Thoracic aorta (tissue), 2 donors: ENCODE data around the gene LRRFIP1. TPM values are rescaled to one million over a fixed set of nuclear protein-coding genes. Genes with fewer than 3 reads are reported as not detected.

Source experiments
- ATAC-seq: fragments of 150-250 bp; one replicate; pipeline ENCODE4 v1.8.0; 2017; ENCODE audit warnings: low read depth; ENCODE audit not compliant: insufficient number of reproducible peaks, low FRiP score
- DNase-seq: peaks from one replicate; pipeline ENCODE4 v3.0.0-alpha.2; 2020; ENCODE audit warnings: low spot score
- H3K27ac ChIP-seq, 2 donors: fragments of 200-600 bp; sonication (generic); 1 replicate in 1 of 2; 2 replicates in 1 of 2; pipeline ENCODE4 v1.5.1; 2016; ENCODE audit warnings: mild to moderate bottlenecking in 2 of 2, moderate library complexity in 2 of 2
- H3K27me3 ChIP-seq: fragments of 200-600 bp; sonication (generic); replicated peaks from 2 replicates; pipeline ENCODE4 v1.6.0; 2016; ENCODE audit warnings: mild to moderate bottlenecking; ENCODE audit not compliant: insufficient read depth
- H3K36me3 ChIP-seq: fragments of 200-600 bp; sonication (generic); one replicate; pipeline ENCODE4 v1.5.1; 2016
- H3K4me1 ChIP-seq, 2 donors: fragments of 200-600 bp; sonication (generic); 1 replicate in 1 of 2; 2 replicates in 1 of 2; pipeline versions ENCODE4 v1.5.1 to v1.6.0; 2016; ENCODE audit warnings: low read depth in 2 of 2, mild to moderate bottlenecking in 1 of 2; ENCODE audit not compliant: control insufficient read depth in 1 of 2
- H3K4me3 ChIP-seq: fragments of 200-600 bp; sonication (generic); 2 replicates; pipeline ENCODE4 v1.5.1; 2016; ENCODE audit warnings: mild to moderate bottlenecking
- H3K9me3 ChIP-seq: fragments of 200-600 bp; sonication (generic); 2 replicates; pipeline ENCODE4 v1.5.1; 2016
- CTCF ChIP-seq: fragments of 200-600 bp; sonication (generic); IDR thresholded peaks from one replicate; pipeline ENCODE4 v1.5.1; 2019; ENCODE audit warnings: antibody characterized with exemption
- total RNA-seq, 2 donors: library from RNA; depleted of rRNA; stranded (reverse); fragments of >200 nt; gene quantifications; one replicate each; pipeline versions ENCODE4 v1.1.0 to v1.2.3, GENCODE V29; 2016

The LRRFIP1 gene
- total RNA-seq, 2 donors from 2014 or later: 196 to 244 TPM

GRCh38 chr2:237765875-237766274, 138.5 kb downstream of the LRRFIP1 start:
- Histone ChIP-seq H3K27me3 (no peaks in the 10 kb centered on the region), H3K36me3 (peaks cover 23% of the 10 kb centered on the region), H3K9me3 (no peaks in the 10 kb centered on the region), H3K4me3 (no peak overlapping the region), H3K4me1 (peaks cover 5 to 19% of the 10 kb centered on the region in 2 donors), H3K27ac (peak overlapping the region; percentile 71 to 78)
- DNase-seq: no peak
- no peak for TF ChIP-seq CTCF
- no peak for ATAC-seq

GRCh38 chr2:237766340-237766739, 139.0 kb downstream of the LRRFIP1 start:
- peak overlapping the region; percentile 71 to 78 for H3K27ac ChIP-seq
- DNase-seq (no peak), ATAC-seq (peak; percentile 74)
- H3K36me3 ChIP-seq: peaks cover 23% of the 10 kb centered on the region
- TF ChIP-seq CTCF: no peak
- H3K4me1 ChIP-seq: peaks cover 5 to 19% of the 10 kb centered on the region in 2 donors
- H3K9me3 ChIP-seq: no peaks in the 10 kb centered on the region
- no peaks in the 10 kb centered on the region for H3K27me3 ChIP-seq
- no peak overlapping the region for H3K4me3 ChIP-seq

- H3K27ac ChIP-seq: peak overlapping the region; percentile 49 to 67
- no peaks in the 10 kb centered on the region for H3K9me3 ChIP-seq
- H3K27me3 ChIP-seq: no peaks in the 10 kb centered on the region
- H3K4me3 ChIP-seq: no peak overlapping the region
- TF ChIP-seq CTCF: no peak
- no peak for ATAC-seq
- H3K4me1 ChIP-seq: peaks cover 6 to 37% of the 10 kb centered on the region in 2 donors
- DNase-seq: no peak
- peaks cover 22% of the 10 kb centered on the region for H3K36me3 ChIP-seq
These were observed 145.1 kb downstream of the LRRFIP1 start for GRCh38 chr2:237772513-237772912.

GRCh38 chr2:237773826-237774225, 146.4 kb downstream of the LRRFIP1 start:
- Histone ChIP-seq H3K27me3 (no peaks in the 10 kb centered on the region), H3K27ac (peak overlapping the region; percentile 49 to 67), H3K9me3 (no peaks in the 10 kb centered on the region), H3K36me3 (peaks cover 31% of the 10 kb centered on the region), H3K4me3 (no peak overlapping the region), H3K4me1 (peaks cover 6 to 35% of the 10 kb centered on the region in 2 donors)
- no peak for TF ChIP-seq CTCF
- DNase-seq: no peak
- ATAC-seq: no peak

- Histone ChIP-seq H3K4me3 (no peak overlapping the region), H3K36me3 (peaks cover 43% of the 10 kb centered on the region), H3K27me3 (no peaks in the 10 kb centered on the region), H3K4me1 (peaks cover 6 to 35% of the 10 kb centered on the region in 2 donors), H3K9me3 (no peaks in the 10 kb centered on the region), H3K27ac (peak overlapping the region in 1 of 2 donors; percentile 49)
- no peak for DNase-seq
- ATAC-seq: no peak
- peak; percentile 53 for TF ChIP-seq CTCF
These were observed 147.6 kb downstream of the LRRFIP1 start for GRCh38 chr2:237774811-237775553.
